ENCODE measurements around the gene ANKRD37. TPM values are rescaled to one million over a fixed set of nuclear protein-coding genes. Genes with fewer than 3 reads are reported as not detected.

ANKRD37 gene
- total RNA-seq, 1 donor from 2014 or later = 3.6 TPM

DNA sequence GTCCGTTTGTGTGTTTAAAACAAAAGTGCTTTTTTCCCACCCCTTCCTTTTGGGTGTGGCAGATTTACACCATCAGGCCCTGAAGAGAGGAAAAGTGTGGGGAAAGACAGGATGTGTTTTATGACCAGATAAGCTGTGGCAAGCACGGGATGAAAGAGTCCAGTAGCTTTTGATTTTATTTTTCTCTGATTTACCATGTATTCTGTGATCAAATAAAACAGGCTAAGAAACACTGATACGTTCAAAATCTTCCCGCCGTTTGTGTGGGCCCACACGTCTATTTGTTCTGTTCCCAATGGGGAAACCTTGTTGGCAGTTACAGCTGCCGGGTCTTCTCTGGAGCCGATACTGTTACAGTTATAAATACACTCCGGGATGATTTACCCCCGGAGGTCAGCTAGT is 11.7 kb upstream of the ANKRD37 start:
- Mint-ChIP-seq H3K36me3 (peaks cover 13% of the 10 kb centered on the region), H3K27me3 (no peaks in the 10 kb centered on the region), H3K9me3 (peaks cover 14% of the 10 kb centered on the region), H3K27ac (no peak overlapping the region), H3K4me1 (ENCODE audit: unreplicated experiment) (peaks cover 9% of the 10 kb centered on the region), H3K4me3 (no peak overlapping the region)
- no peak for TF ChIP-seq CTCF (conservative IDR thresholded peaks at IDR 0.05)
- DNase-seq (ENCODE audit: extremely low spot score, unreplicated experiment) = no peak

- Mint-ChIP-seq H3K27ac (no peak overlapping the region), H3K9me3 (peaks cover 17% of the 10 kb centered on the region), H3K4me3 (no peak overlapping the region), H3K27me3 (no peaks in the 10 kb centered on the region), H3K4me1 (ENCODE audit: unreplicated experiment) (peaks cover 9% of the 10 kb centered on the region), H3K36me3 (peaks cover 6% of the 10 kb centered on the region)
- DNase-seq (ENCODE audit: extremely low spot score, unreplicated experiment) = no peak
- no peak for TF ChIP-seq CTCF (conservative IDR thresholded peaks at IDR 0.05)
These were observed 8.7 kb upstream of the ANKRD37 start for GRCh38 chr4:185387957-185388356.

GRCh38 chr4:185390941-185391340 is 5.7 kb upstream of the ANKRD37 start:
- Mint-ChIP-seq H3K27me3 (peaks cover 3% of the 10 kb centered on the region), H3K4me3 (no peak overlapping the region), H3K36me3 (peaks cover 3% of the 10 kb centered on the region), H3K9me3 (peaks cover 17% of the 10 kb centered on the region), H3K27ac (no peak overlapping the region), H3K4me1 (ENCODE audit: unreplicated experiment) (peaks cover 12% of the 10 kb centered on the region)
- no peak for TF ChIP-seq CTCF (conservative IDR thresholded peaks at IDR 0.05)
- no peak for DNase-seq (ENCODE audit: extremely low spot score, unreplicated experiment)

DNA sequence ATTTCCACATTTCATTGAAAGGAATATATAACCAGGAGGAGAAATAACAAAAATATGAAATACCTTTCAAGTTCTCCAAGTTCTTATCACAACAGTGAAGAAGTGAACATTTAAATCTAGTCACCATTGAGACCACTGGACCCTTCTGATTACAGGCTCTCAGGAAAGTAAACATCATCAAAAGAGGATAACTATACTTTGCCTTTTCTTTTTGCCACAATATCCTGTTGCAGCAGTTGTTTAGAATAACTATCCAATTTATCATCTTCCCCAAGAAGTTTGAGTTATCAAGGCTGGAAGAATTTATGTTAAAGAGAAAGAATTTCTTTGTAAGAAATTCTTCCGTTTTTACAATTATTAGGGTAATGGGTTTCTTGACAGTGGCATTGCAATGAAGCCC is 4.5 kb upstream of the ANKRD37 start:
- H3K27ac Mint-ChIP-seq = no peak overlapping the region
- no peak for TF ChIP-seq CTCF (conservative IDR thresholded peaks at IDR 0.05)
- no peak for DNase-seq (ENCODE audit: extremely low spot score, unreplicated experiment)

GRCh38 chr4:185394568-185395237 is 1.9 kb upstream of the ANKRD37 start:
- DNase-seq (ENCODE audit: extremely low spot score, unreplicated experiment) = no peak
- peaks cover 20% of the 10 kb centered on the region for H3K4me1 Mint-ChIP-seq (ENCODE audit: unreplicated experiment)
- TF ChIP-seq CTCF (conservative IDR thresholded peaks at IDR 0.05) = no peak
- peaks cover 3% of the 10 kb centered on the region for H3K27me3 Mint-ChIP-seq
- H3K27ac Mint-ChIP-seq = peak overlapping the region; percentile 97
- peaks cover 13% of the 10 kb centered on the region for H3K9me3 Mint-ChIP-seq
- H3K4me3 Mint-ChIP-seq = peak overlapping the region; percentile 21
- peaks cover 3% of the 10 kb centered on the region for H3K36me3 Mint-ChIP-seq

More for the DNA sequence above, 4.5 kb upstream of the ANKRD37 start:
- H3K4me1 Mint-ChIP-seq (ENCODE audit: unreplicated experiment) = peaks cover 14% of the 10 kb centered on the region
- peaks cover 17% of the 10 kb centered on the region for H3K9me3 Mint-ChIP-seq
- peaks cover 3% of the 10 kb centered on the region for H3K36me3 Mint-ChIP-seq
- H3K4me3 Mint-ChIP-seq = no peak overlapping the region
- peaks cover 3% of the 10 kb centered on the region for H3K27me3 Mint-ChIP-seq

All from type B pancreatic cell (in vitro differentiated cells).